AG09319 (cell line): Measurements from ENCODE around the gene RUFY3.
A peak's percentile ranks its signal among the peaks of the same experiment; 100 is the strongest.

Experiments used
- DNase-seq: peaks from one replicate; pipeline ENCODE4 v3.0.0-alpha.2; 2010; ENCODE audit warnings: low read depth; ENCODE audit errors: extremely low read depth
- TF ChIP-seq, protein P1 (sequence below): IDR thresholded peaks from 2 replicates; pipeline ENCODE4 v1.5.1; 2011; ENCODE audit warnings: low read depth, mild to moderate bottlenecking, inconsistent platforms, low read length, moderate library complexity

Gene RUFY3

DNA sequence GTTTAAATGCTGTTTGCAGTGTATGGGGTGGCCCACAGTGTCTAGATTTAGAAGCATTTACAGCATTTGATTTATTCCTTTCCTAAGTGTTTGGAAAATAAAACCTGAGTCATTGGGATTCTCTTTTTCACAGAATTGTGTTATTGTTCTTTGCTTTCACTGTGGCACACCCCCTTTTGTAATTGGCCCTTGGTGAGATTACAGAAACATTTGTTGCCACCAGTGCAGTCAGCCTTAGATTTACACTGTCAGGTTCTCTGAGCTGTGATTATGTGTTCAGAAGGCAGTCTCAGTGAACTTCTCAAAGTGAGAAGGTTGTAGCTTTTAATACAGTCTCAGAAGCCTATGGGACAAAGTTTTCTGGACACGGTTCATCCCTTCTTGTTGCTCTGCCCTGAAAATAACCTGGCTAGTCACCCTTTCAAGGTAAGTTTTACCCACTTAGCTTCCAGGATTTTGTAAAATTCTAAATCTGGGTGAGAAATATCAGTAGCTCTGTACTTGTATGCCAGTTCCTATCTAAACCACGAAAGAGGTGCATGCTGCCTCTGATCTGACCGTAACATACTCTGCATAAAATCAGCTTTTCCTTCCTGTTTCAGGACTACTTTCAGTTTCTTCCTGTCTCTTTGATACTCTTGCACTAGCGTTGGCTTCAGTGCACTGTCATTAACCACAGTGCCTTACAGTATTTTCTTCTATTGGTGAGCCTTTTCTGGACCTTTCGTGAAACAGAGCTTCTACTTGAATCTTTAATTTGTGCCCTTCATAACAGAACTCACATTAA is 12.6 kb downstream of the RUFY3 start:
- TF ChIP-seq, protein P1, sequence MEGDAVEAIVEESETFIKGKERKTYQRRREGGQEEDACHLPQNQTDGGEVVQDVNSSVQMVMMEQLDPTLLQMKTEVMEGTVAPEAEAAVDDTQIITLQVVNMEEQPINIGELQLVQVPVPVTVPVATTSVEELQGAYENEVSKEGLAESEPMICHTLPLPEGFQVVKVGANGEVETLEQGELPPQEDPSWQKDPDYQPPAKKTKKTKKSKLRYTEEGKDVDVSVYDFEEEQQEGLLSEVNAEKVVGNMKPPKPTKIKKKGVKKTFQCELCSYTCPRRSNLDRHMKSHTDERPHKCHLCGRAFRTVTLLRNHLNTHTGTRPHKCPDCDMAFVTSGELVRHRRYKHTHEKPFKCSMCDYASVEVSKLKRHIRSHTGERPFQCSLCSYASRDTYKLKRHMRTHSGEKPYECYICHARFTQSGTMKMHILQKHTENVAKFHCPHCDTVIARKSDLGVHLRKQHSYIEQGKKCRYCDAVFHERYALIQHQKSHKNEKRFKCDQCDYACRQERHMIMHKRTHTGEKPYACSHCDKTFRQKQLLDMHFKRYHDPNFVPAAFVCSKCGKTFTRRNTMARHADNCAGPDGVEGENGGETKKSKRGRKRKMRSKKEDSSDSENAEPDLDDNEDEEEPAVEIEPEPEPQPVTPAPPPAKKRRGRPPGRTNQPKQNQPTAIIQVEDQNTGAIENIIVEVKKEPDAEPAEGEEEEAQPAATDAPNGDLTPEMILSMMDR, result no peak

DNA sequence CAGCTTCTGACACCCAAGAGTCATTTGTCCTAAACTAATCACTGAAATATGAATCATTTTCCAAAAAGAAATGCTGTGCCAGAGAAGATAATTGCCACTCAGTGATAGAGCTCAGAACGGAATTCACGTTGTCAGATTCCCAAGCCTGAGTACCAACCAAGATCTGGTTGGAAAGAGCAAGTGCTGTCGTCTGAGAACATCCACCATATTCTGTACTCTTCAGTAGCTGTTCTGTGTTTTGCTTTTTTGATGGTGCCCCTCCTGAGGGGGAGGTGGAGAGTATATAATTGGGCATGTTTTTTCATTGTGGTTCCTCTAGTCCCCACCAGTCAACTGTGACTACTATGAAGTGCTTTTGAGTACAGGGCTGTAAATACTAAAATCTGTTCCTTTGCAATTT is 13.2 kb downstream of the RUFY3 start:
- no peak for DNase-seq
- TF ChIP-seq, protein P1, result no peak

More for the DNA sequence above, 12.6 kb downstream of the RUFY3 start:
- peak; percentile 15 for DNase-seq

DNA sequence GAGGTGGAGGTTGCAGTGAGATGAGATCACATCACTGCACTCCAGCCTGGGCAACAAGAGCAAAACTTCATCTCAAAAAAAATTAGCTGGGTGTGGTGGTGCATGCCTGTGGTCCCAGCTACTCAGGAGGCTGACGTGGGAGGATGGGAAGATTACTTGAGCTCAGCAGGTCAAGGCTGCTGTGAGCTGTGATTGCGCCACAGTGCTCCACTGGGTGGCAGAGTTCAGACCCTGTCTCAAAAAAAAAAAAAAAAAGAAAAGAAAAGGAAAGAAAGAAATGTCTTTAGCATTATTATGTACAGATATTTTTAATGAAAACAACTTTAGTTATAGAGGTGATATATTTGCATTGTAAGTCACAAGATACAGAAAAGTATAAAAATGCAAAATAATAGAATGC is 14.2 kb downstream of the RUFY3 start:
- peak; percentile 15 for DNase-seq
- TF ChIP-seq, protein P1, result peak; percentile 6

DNA sequence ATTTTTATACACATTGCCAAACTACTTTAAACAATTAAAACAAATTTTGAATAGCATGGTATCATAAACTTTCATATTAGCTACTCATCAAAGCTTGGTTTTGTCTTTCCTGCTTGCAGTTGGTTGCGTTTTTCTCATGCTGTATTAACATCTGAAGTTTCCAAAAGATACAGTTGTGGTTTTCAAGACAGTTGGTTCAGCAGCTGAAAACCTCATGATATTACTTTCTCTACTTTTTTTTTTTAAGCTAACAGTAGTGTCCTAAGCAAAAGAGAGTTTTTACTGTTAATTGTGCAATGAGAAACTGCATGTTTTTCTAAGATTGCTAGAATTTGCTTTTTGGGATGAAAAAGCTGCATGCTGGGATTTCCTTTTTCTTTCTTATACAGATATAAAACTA is 15.2 kb downstream of the RUFY3 start:
- TF ChIP-seq, protein P1, result no peak
- DNase-seq, result no peak

DNA sequence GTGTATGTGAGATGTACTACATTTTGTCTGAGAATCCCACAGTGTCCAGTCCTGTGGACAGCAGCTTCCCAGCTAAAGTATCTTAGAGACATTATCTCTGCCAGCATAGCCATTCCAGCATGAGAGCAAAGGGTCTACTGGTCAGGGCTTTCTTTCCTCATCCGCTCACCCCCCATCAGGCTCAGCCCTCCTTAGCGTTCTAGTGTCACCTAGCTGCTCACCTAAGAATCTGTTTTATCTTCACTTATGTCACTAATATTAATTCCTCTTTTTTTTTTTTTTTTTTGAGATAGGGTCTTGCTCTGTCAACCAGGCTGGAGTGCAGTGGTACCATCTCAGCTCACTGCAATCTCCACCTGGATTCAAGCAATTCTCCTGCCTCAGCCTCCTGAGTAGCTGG is 15.6 kb downstream of the RUFY3 start:
- DNase-seq, result no peak

DNA sequence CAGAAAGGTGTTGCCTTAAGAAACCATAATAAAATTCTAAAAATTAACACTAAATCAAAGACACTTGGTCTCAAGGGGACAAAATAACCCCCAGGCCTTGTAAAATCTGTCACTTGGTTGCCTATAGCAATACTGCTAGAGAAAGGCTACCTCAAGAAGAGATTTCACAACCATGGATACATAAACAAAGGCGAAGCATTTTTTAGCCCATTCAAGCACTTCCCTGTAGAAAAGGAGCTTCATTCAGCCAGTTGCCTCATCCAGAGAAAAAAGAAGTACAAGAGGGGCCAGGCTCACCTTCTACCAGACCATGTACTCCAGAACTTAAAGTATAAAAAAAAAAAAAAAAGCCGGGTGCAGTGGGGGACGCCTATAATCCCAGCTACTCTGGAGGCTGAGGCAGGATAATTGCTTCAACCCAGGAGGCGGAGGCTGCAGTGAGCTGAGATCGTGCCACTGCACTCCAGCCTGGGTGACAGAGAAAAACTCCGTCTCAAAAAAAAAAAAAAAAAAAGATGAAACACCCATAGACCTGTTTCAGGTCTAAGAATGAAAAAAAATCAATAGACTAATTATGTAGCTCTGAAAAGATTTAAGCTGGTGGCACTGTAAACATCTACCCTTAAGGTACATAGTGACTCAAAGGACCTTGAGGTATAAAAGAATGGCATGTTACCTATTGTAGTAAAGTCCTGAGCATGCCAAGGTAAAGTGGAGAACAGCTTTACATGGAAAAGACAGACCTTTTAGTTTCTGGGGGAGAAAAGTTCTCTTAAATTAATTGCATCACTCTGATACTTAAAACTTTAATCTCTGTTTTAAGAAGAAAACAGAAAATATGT is 18.0 kb downstream of the RUFY3 start:
- no peak for DNase-seq
- TF ChIP-seq, protein P1, result no peak

More for the DNA sequence above, 15.6 kb downstream of the RUFY3 start:
- TF ChIP-seq, protein P1, result no peak
